OCI-LY7 (cell line): ENCODE measurements around the gene PHACTR1. TPM values are rescaled to one million over a fixed set of nuclear protein-coding genes. Genes with fewer than 3 reads are reported as not detected.

Experiments
- BruUV-seq: library from RNA; stranded (reverse); fragments of 400-500 nt; replicated peaks from 2 replicates; lab custom pipeline; 2021; lab: Mats Ljungman, UMichigan
- CTCF ChIA-PET: fragments of 300-600 bp; sonication (Branson Sonifier 250); formaldehyde crosslinking; loops from one replicate; lab custom pipeline; 2022; ENCODE audit warnings: antibody characterized with exemption; ENCODE audit not compliant: unreplicated experiment; lab: Charles Lee
- POLR2A ChIA-PET: fragments of 300-600 bp; sonication (Branson Sonifier 250); formaldehyde crosslinking; loops from one replicate; lab custom pipeline; 2022; ENCODE audit warnings: antibody characterized with exemption; lab: Charles Lee
- DNase-seq: peaks from one replicate; pipeline ENCODE4 v3.0.0-alpha.2; 2015; ENCODE audit warnings: low spot score
- H2AFZ ChIP-seq: fragments of 200-600 bp; sonication (generic), shearing (Covaris generic); 2 replicates; pipeline ENCODE4 v1.6.1; 2014; ENCODE audit warnings: mild to moderate bottlenecking, antibody characterized with exemption, low read length, moderate library complexity
- H3K27ac ChIP-seq: fragments of 200-600 bp; sonication (generic); 2 replicates; pipeline ENCODE4 v1.5.1; 2014; ENCODE audit warnings: mixed run types, low read depth, mild to moderate bottlenecking, moderate library complexity, low read length, inconsistent platforms; ENCODE audit not compliant: poor library complexity, severe bottlenecking
- H3K36me3 ChIP-seq: fragments of 200-600 bp; sonication (generic); 2 replicates; pipeline ENCODE4 v1.6.1; 2014; ENCODE audit warnings: mild to moderate bottlenecking, antibody characterized with exemption, low read length, moderate library complexity, mixed read lengths; ENCODE audit not compliant: insufficient read depth
- H3K4me1 ChIP-seq: fragments of 200-600 bp; sonication (generic); 2 replicates; pipeline ENCODE4 v1.5.1; 2014; ENCODE audit warnings: mild to moderate bottlenecking, low read length; ENCODE audit not compliant: insufficient read depth, poor library complexity, severe bottlenecking
- H3K4me2 ChIP-seq: fragments of 200-600 bp; sonication (generic); 2 replicates; pipeline ENCODE4 v1.6.1; 2014; ENCODE audit warnings: mild to moderate bottlenecking, low read length
- H3K4me3 ChIP-seq: fragments of 200-600 bp; sonication (generic); 2 replicates; pipeline ENCODE4 v1.5.1; 2014; ENCODE audit warnings: mild to moderate bottlenecking, low read depth, low read length; ENCODE audit not compliant: poor library complexity, severe bottlenecking
- H3K79me2 ChIP-seq: fragments of 200-600 bp; sonication (generic); 2 replicates; pipeline ENCODE4 v1.6.1; 2016; ENCODE audit warnings: low read depth, mild to moderate bottlenecking, low read length, moderate library complexity, mixed read lengths; ENCODE audit not compliant: insufficient read depth
- H3K9me2 ChIP-seq: fragments of 200-600 bp; sonication (generic); 2 replicates; pipeline ENCODE4 v1.6.1; 2016; ENCODE audit warnings: mild to moderate bottlenecking, low read length, mixed read lengths; ENCODE audit not compliant: insufficient read depth
- H3K9me3 ChIP-seq: fragments of 200-600 bp; sonication (generic); 2 replicates; pipeline ENCODE4 v1.6.1; 2014; ENCODE audit warnings: mild to moderate bottlenecking, mixed run types, low read length, mixed read lengths
- H4K20me1 ChIP-seq: fragments of 200-600 bp; sonication (generic); 2 replicates; pipeline ENCODE4 v1.6.1; 2014; ENCODE audit warnings: mild to moderate bottlenecking, antibody characterized with exemption, low read length, moderate library complexity, mixed read lengths; ENCODE audit not compliant: insufficient read depth
- CTCF ChIP-seq: fragments of 200-600 bp; sonication (generic); conservative IDR thresholded peaks from 2 replicates; pipeline ENCODE4 v1.5.1; 2014; ENCODE audit warnings: mild to moderate bottlenecking, antibody characterized with exemption, low read length, moderate library complexity, mixed read lengths
- EZH2phosphoT487 ChIP-seq: fragments of 200-600 bp; sonication (generic); IDR thresholded peaks from 2 replicates; pipeline ENCODE4 v1.6.1; 2018; ENCODE audit warnings: low read depth, borderline replicate concordance, mild to moderate bottlenecking, mixed run types, antibody characterized with exemption, low read length, moderate library complexity, mixed read lengths
- intact Hi-C: fragments of 100-400 bp; cut with micrococcal nuclease; formaldehyde crosslinking; loops from one replicate; pipeline ENCODE4 v1.10.0; 2022; ENCODE audit not compliant: unreplicated experiment
- total RNA-seq, 2 experiments: library from RNA; depleted of rRNA in 1 of 2; stranded (reverse); fragments of >200 nt in 1 of 2; shearing (Covaris generic) in 1 of 2; gene quantifications; 2 replicates each; pipeline ENCODE4 v1.2.3, GENCODE V29; 2014 to 2022

Gene PHACTR1
- total RNA-seq, 2 experiments from 2014 or later, result 25.1 to 46.6 TPM

DNA sequence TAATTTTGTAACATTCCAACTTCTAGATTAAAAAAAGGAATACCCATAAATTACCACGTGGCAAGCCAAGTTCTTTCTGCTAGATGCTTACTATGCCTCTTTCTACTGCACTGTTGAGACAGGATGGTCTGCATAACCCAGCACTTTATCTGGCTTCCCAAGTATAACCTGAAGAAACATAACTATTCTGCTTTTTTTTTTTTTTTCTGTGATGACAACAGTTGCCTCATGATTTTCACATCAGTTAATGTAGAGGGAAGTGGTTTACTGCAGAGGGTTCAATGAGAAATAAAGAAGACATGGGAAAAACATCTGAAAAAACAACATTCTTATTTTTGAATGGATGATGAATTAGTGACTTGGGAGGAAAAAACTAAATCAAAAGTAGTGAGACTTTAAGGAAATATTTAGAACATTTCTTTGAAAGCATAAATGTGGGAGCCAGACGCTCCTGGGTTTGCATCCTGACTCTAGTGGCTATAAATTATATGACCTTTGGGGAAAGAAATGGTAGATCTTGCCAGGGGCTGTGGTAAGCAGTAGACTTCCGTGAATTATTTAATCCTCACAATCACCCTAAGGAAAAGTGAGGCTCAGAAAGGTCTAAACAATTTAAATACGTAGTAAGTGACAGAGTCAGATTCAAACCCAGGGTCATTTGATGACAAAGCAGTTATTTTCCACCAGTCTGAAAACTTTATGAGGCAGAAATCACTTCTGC lies 230.7 kb downstream of the PHACTR1 start:
- no peak for DNase-seq
- Histone ChIP-seq H3K36me3 (no peaks in the 10 kb centered on the region), H4K20me1 (no peaks in the 10 kb centered on the region), H3K79me2 (no peaks in the 10 kb centered on the region), H3K9me2 (no peaks in the 10 kb centered on the region), H3K4me2 (no peak overlapping the region), H2AFZ (no peak overlapping the region), H3K4me3 (no peak overlapping the region), H3K9me3 (no peaks in the 10 kb centered on the region), H3K4me1 (no peaks in the 10 kb centered on the region), H3K27ac (no peak overlapping the region)
- TF ChIP-seq CTCF (no peak), EZH2phosphoT487 (no peak)
- no TSS peak for BruUV-seq
- intact Hi-C loops, result no loop called here
- ChIA-PET CTCF (no interaction called here), POLR2A (no interaction called here)

DNA sequence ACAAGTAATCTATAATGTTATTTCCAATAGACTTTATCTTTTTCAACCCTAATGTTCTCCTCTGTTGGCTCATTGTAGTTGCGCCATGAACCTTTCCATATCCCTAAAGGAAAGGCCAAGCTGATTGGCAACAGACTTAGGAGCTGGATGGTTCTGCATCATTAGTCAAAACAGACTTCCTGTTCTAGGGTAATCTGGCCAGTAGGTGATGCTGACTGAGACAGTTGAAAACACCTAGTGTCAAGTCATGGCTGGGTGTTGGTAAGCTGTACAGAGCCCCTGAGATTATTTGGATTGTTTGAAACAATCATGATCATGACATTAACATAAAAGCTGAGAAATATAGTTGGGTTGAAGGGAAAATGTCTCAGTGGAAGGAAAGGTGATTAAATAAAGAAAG lies 231.4 kb downstream of the PHACTR1 start:
- Histone ChIP-seq H4K20me1 (no peaks in the 10 kb centered on the region), H3K9me2 (no peaks in the 10 kb centered on the region), H3K4me2 (no peak overlapping the region), H3K4me1 (no peaks in the 10 kb centered on the region), H3K9me3 (no peaks in the 10 kb centered on the region), H3K36me3 (no peaks in the 10 kb centered on the region), H2AFZ (no peak overlapping the region), H3K79me2 (no peaks in the 10 kb centered on the region), H3K4me3 (no peak overlapping the region), H3K27ac (no peak overlapping the region)
- no TSS peak for BruUV-seq
- no peak for TF ChIP-seq EZH2phosphoT487
- no peak for TF ChIP-seq CTCF
- POLR2A ChIA-PET, result no interaction called here
- intact Hi-C loops, result no loop called here
- CTCF ChIA-PET, result no interaction called here
- no peak for DNase-seq

DNA sequence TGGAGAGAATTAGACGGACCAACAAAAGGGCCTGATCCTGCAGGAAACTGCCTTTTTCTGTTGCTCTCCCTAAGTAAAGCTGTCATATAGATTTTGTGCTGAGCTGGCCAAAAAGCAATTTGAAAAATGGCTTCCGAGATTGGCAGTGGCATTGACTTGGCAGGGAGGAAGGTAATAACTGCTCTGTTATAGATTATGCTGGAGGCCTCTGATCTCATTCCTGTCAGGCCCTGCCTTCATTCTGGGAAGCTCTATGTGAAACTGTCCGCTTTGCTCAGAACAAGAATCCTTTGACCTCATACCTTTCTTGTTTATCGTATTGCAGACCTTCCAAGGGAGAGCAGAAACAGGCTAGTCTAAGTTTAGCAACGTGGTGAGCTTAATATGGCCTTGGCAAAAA lies 234.4 kb downstream of the PHACTR1 start:
- BruUV-seq, result no TSS peak
- POLR2A ChIA-PET, result interaction anchor here (0.7 kb wide), 1 partner anchor 94 kb away, joined by 3 read pairs; no protein-coding TSS in a partner anchor
- intact Hi-C loops, result no loop called here
- DNase-seq, result no peak
- Histone ChIP-seq H4K20me1 (no peaks in the 10 kb centered on the region), H3K4me1 (no peaks in the 10 kb centered on the region), H3K9me3 (no peaks in the 10 kb centered on the region), H3K27ac (no peak overlapping the region), H3K4me3 (no peak overlapping the region), H3K79me2 (no peaks in the 10 kb centered on the region), H3K9me2 (no peaks in the 10 kb centered on the region), H3K36me3 (no peaks in the 10 kb centered on the region), H2AFZ (no peak overlapping the region), H3K4me2 (no peak overlapping the region)
- CTCF ChIA-PET, result no interaction called here
- TF ChIP-seq CTCF, result no peak
- TF ChIP-seq EZH2phosphoT487, result no peak
